Kidney (tissue), 14 donors: ENCODE data around the gene TEN1. TPM values are rescaled to one million over a fixed set of nuclear protein-coding genes. Genes with fewer than 3 reads are reported as not detected.

ENCODE experiments used
- DNase-seq, 5 donors: peaks; one replicate each; pipeline ENCODE4 v3.0.0-alpha.2; 2013 to 2020
- FAIRE-seq: peaks from 2 replicates; lab custom pipeline; 2012; peaks lifted over from hg19 to GRCh38; lab: Jason Lieb, UNC
- H3K27ac ChIP-seq, 2 donors: one replicate each; pipeline ENCODE4 v1.7.0; 2013; ENCODE audit warnings: low read depth in 2 of 2, low read length in 2 of 2, inconsistent platforms in 1 of 2
- H3K27me3 ChIP-seq: one replicate; pipeline ENCODE4 v1.7.1; 2013; ENCODE audit warnings: low read length, inconsistent platforms; ENCODE audit not compliant: control insufficient read depth, insufficient read depth
- H3K36me3 ChIP-seq, 3 donors: one replicate each; pipeline versions ENCODE4 v1.7.0 to v1.7.1; 2013; ENCODE audit warnings: low read length in 3 of 3, control low read depth in 1 of 3, inconsistent platforms in 1 of 3; ENCODE audit not compliant: insufficient read depth in 3 of 3, control insufficient read depth in 2 of 3
- H3K4me1 ChIP-seq, 3 donors: one replicate each; pipeline versions ENCODE4 v1.7.0 to v1.7.1; 2013; ENCODE audit warnings: low read length in 3 of 3, inconsistent platforms in 1 of 3, low read depth in 1 of 3; ENCODE audit not compliant: control insufficient read depth in 2 of 3, insufficient read depth in 2 of 3
- H3K4me3 ChIP-seq, 3 donors: one replicate each; pipeline versions ENCODE4 v1.7.0 to v1.8.1; 2013; ENCODE audit warnings: low read length in 3 of 3, control low read depth in 1 of 3, inconsistent platforms in 1 of 3
- H3K9ac ChIP-seq, 3 donors: one replicate each; pipeline versions ENCODE4 v1.7.0 to v1.7.1; 2013; ENCODE audit warnings: low read length in 3 of 3, control low read depth in 1 of 3, inconsistent platforms in 1 of 3
- H3K9me3 ChIP-seq, 3 donors: one replicate each; pipeline versions ENCODE4 v1.7.0 to v1.7.1; 2013; ENCODE audit warnings: low read length in 3 of 3, control low read depth in 1 of 3, inconsistent platforms in 1 of 3; ENCODE audit not compliant: control insufficient read depth in 2 of 3, insufficient read depth in 1 of 3
- intact Hi-C: fragments of 100-400 bp; cut with DNase I; formaldehyde crosslinking; loops from one replicate; pipeline ENCODE4 v1.11.1; 2022
- polyA plus RNA-seq: library from polyadenylated mRNA; stranded (reverse); fragments of 350-450 nt; fragmentation: Illumina TruSeq; extraction: RNeasy Lipid Tissue Mini Kit (QIAGEN cat#74804); gene quantifications from one replicate; pipeline ENCODE4 v1.2.3, GENCODE V29; 2014; ENCODE audit warnings: low read depth, low replicate concordance; ENCODE audit not compliant: insufficient read depth
- total RNA-seq: library from RNA; stranded (reverse); fragmentation: NEBNext Ultra II Directional; extraction: Animal tissue kit (Norgen Biotek cat#: 25700); gene quantifications from one replicate; pipeline ENCODE4 v1.2.1, GENCODE V29; 2021
- TF ChIP-seq, protein P1 (sequence below): IDR thresholded peaks from 3 replicates; pipeline ENCODE4 v1.5.1; 2012; ENCODE audit warnings: mild to moderate bottlenecking, moderate library complexity, borderline replicate concordance; ENCODE audit not compliant: insufficient read depth; ENCODE audit errors: extremely low read depth
- donor health status: control.
- donor health status: control.
- donor health status: control.
- donor health status: control.
- donor health status: control.
- donor health status: DM: yes; HTN: yes; CAD: no.
- donor health status: Normal renal cell carcinoma (clear cell type).

The TEN1 gene
- total and polyA plus RNA-seq, 2 donors from 2014 or later = 21.3 to 40.8 TPM

DNA sequence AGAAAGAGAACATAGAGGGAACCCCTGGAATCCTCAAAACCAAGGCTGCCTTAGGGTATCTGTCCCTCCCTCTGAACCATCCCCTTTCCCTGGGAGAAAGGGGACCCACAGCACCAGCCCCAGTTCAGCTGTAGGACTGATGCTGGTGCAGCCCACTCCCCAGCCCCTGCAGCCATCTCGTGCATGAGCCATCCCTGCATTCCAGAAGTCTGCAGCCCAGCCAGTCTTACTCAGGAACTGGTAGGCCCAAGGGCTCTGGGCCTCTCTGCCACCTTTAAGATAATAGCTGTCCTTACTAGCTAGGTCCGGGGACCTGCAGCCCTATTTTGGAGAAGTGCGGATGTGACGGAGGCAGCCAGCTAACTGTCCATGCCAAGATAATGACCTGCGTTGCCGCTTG lies 54.1 kb downstream of the TEN1 start:
- H3K4me1 ChIP-seq = peaks cover 0 to 12% (median 0%) of the 10 kb centered on the region in 3 donors
- H3K27me3 ChIP-seq = no peaks in the 10 kb centered on the region
- no peak overlapping the region for H3K9ac ChIP-seq
- TF ChIP-seq, protein P1, sequence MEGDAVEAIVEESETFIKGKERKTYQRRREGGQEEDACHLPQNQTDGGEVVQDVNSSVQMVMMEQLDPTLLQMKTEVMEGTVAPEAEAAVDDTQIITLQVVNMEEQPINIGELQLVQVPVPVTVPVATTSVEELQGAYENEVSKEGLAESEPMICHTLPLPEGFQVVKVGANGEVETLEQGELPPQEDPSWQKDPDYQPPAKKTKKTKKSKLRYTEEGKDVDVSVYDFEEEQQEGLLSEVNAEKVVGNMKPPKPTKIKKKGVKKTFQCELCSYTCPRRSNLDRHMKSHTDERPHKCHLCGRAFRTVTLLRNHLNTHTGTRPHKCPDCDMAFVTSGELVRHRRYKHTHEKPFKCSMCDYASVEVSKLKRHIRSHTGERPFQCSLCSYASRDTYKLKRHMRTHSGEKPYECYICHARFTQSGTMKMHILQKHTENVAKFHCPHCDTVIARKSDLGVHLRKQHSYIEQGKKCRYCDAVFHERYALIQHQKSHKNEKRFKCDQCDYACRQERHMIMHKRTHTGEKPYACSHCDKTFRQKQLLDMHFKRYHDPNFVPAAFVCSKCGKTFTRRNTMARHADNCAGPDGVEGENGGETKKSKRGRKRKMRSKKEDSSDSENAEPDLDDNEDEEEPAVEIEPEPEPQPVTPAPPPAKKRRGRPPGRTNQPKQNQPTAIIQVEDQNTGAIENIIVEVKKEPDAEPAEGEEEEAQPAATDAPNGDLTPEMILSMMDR = no peak
- DNase-seq (no peak), FAIRE-seq (no peak)
- H3K36me3 ChIP-seq = peaks cover 0 to under 1% (median 0%) of the 10 kb centered on the region in 3 donors
- intact Hi-C loops = no loop called here
- H3K27ac ChIP-seq = no peak overlapping the region
- no peaks in the 10 kb centered on the region for H3K9me3 ChIP-seq
- H3K4me3 ChIP-seq = no peak overlapping the region

DNA sequence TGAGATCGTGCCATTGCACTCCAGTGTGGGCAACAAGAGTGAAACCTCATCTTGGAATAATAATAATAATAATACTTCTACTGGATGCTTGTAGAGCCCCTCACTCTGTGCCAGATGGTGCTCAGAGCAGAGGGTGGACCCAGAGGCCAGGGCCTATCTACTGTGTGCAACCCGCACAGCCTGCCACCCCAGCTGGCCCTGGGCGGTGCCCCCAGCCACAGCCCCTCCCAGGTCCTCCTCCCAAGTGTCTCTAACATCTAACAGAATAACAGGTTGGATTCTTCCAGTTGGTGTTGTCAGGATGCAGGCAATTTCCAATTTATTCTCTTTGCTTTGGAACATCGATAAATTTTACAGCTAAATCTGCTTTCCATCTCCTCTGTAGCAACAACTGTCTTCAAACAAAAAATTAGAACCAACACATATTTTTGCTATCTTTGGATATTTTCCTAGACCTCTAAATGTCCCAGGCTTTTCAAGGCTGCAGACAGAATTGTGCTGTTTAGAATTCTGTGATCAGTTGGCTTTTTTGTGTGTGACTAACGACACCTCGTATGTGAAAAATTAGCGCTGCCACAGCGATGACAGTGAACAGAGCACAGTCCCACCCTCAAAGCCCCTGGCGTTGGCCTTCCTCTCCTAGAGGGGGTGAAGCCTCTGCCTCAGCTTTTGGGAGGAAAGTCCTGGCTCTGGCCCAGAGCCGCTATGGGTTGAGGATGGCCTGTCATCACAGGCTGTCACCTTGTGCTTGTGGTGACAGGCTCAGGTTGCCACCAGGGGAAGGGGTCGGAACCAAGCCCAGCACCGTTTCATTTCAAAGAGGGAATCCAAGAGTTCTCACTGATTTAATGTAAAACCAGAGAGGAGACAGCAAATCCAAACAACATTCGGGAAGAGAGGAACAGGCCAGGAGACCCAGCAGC lies 55.6 kb downstream of the TEN1 start:
- FAIRE-seq (no peak), DNase-seq (peak in 1 of 5 donors; percentile 64)
- Histone ChIP-seq H3K4me3 (no peak overlapping the region), H3K27me3 (no peaks in the 10 kb centered on the region), H3K9ac (no peak overlapping the region), H3K9me3 (no peaks in the 10 kb centered on the region), H3K36me3 (peaks cover 2 to 15% (median 7%) of the 10 kb centered on the region in 3 donors), H3K4me1 (peaks cover 0 to 7% (median 0%) of the 10 kb centered on the region in 3 donors), H3K27ac (no peak overlapping the region)
- TF ChIP-seq, protein P1 = no peak
- intact Hi-C loops = no loop called here

DNA sequence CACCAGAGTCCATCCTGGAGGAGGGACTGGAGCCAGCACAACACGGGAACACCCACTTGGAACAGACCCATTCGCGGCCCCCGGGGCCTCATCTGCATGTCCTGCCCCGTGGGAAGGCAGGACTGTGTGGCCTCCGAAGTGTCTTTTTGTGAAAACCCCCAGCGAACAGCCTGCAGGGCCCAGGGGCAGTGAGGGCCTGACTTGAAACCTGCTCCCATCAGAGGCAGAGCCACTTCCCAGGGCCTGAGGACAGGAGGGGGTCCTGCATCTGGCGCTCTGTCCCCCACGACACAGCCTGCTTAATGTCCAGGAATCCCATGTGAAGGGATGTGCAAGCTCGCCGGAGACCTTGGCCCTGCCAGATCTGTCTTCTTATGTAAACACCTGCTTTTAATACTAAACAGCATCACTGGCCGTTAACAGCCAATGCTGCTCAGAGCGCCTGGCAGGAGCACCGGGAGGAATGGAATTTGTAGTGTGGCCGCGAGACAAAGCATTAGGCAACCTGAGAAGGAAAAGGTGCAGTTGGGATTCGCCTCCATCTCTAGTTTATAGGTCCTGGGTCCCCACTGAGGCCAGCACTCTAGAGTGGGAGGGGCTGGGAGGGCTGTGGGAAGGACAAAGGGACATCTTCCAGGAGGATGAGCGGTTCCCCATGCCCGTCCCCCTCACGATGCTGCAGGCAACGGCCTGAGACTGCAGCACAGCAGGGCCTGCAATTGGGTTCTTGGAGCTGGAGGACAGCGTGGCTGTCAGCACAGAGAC lies 57.6 kb downstream of the TEN1 start:
- Histone ChIP-seq H3K9me3 (no peaks in the 10 kb centered on the region), H3K36me3 (peaks cover 10 to 26% (median 25%) of the 10 kb centered on the region in 3 donors), H3K27ac (no peak overlapping the region), H3K27me3 (no peaks in the 10 kb centered on the region), H3K4me3 (no peak overlapping the region), H3K4me1 (peaks cover 0 to 9% (median 0%) of the 10 kb centered on the region in 3 donors), H3K9ac (no peak overlapping the region)
- intact Hi-C loops = no loop called here
- DNase-seq (peak; percentile 49 to 71 (median 52)), FAIRE-seq (no peak)
- TF ChIP-seq, protein P1 = no peak
